NB4 (cell line): ENCODE data around the gene NDUFS8.

ENCODE experiments used
- DNase-seq: peaks from one replicate; pipeline ENCODE4 v3.0.0; 2010; ENCODE audit warnings: low read depth
- H3K4me3 ChIP-seq: one replicate; pipeline ENCODE4 v1.5.1; 2011; ENCODE audit warnings: mild to moderate bottlenecking, low read depth, low read length, moderate library complexity
- CTCF ChIP-seq: IDR thresholded peaks from one replicate; pipeline ENCODE4 v1.5.1; 2012; ENCODE audit warnings: low read depth, low read length
- MAX ChIP-seq: IDR thresholded peaks from 2 replicates; pipeline ENCODE4 v1.6.1; 2011; ENCODE audit warnings: low read depth, low read length
- MYC ChIP-seq: IDR thresholded peaks from 2 replicates; pipeline ENCODE4 v1.6.1; 2011; ENCODE audit warnings: low read depth, low read length
- POLR2A ChIP-seq: IDR thresholded peaks from 2 replicates; pipeline ENCODE4 v1.6.1; 2011; ENCODE audit warnings: mild to moderate bottlenecking; ENCODE audit not compliant: insufficient read length; ENCODE audit errors: extremely low read depth

Gene NDUFS8

GRCh38 chr11:68077617-68078582 is 47.4 kb downstream of the NDUFS8 start:
- H3K4me3 ChIP-seq: no peak overlapping the region
- TF ChIP-seq POLR2A (no peak), MAX (no peak), MYC (no peak), CTCF (no peak)
- DNase-seq: peak; percentile 17

- no peak for DNase-seq
- TF ChIP-seq CTCF: no peak
- TF ChIP-seq MYC: no peak
- no peak for TF ChIP-seq POLR2A
- no peak for TF ChIP-seq MAX
- H3K4me3 ChIP-seq: no peak overlapping the region
Observed at GRCh38 chr11:68080860-68081259, 50.4 kb downstream of the NDUFS8 start.

GRCh38 chr11:68081691-68082090 is 51.2 kb downstream of the NDUFS8 start:
- TF ChIP-seq MYC: no peak
- TF ChIP-seq CTCF: no peak
- no peak for TF ChIP-seq MAX
- no peak for TF ChIP-seq POLR2A
- DNase-seq: no peak
- no peak overlapping the region for H3K4me3 ChIP-seq

- TF ChIP-seq MAX (no peak), MYC (no peak), POLR2A (no peak), CTCF (no peak)
- H3K4me3 ChIP-seq: no peak overlapping the region
- DNase-seq: no peak
Observed at GRCh38 chr11:68082481-68082880, 52.0 kb downstream of the NDUFS8 start.

GRCh38 chr11:68083517-68083916 is 53.0 kb downstream of the NDUFS8 start:
- TF ChIP-seq CTCF (no peak), MAX (no peak), MYC (no peak), POLR2A (no peak)
- H3K4me3 ChIP-seq: no peak overlapping the region
- no peak for DNase-seq
